HEK293 (cell line): Measurements from ENCODE around the gene ZFPL1.

Source experiments
- CTCF ChIA-PET: fragments of 350-600 bp; formaldehyde crosslinking; extraction: SDS; loops from one replicate; lab custom pipeline; 2021; ENCODE audit warnings: antibody characterized with exemption; lab: Yijun Ruan, JAX
- POLR2A ChIA-PET: fragments of 300-600 bp; formaldehyde crosslinking; extraction: SDS; loops from one replicate; lab custom pipeline; 2020; ENCODE audit warnings: antibody characterized with exemption, inconsistent platforms; lab: Yijun Ruan, JAX
- H3K27ac ChIP-seq: fragments of 200-500 bp; sonication (Bioruptor generic); 2 replicates; pipeline ENCODE4 v1.5.1; 2014; ENCODE audit warnings: low read depth, low read length, control low read depth, inconsistent platforms; ENCODE audit errors: extremely low read depth
- H3K36me3 ChIP-seq, 2 experiments: fragments of 200-500 bp in 1 of 2; sonication (Bioruptor generic) in 1 of 2; 1 replicate in 1 of 2; 2 replicates in 1 of 2; pipeline ENCODE4 v1.5.1; 2014 to 2017; ENCODE audit warnings: inconsistent platforms in 2 of 2, low read length in 2 of 2; ENCODE audit not compliant: control insufficient read depth in 2 of 2, insufficient read depth in 1 of 2
- H3K4me1 ChIP-seq: fragments of 200-500 bp; sonication (Bioruptor generic); 2 replicates; pipeline ENCODE4 v1.5.1; 2014; ENCODE audit warnings: mild to moderate bottlenecking, low read length, inconsistent platforms; ENCODE audit not compliant: control insufficient read depth, insufficient read depth
- H3K4me3 ChIP-seq: 2 replicates; pipeline ENCODE4 v1.5.1; 2011; ENCODE audit warnings: low read depth, mild to moderate bottlenecking, control low read depth, low read length, moderate library complexity
- H3K9me3 ChIP-seq: fragments of 200-500 bp; sonication (Bioruptor generic); 2 replicates; pipeline ENCODE4 v1.5.1; 2014; ENCODE audit warnings: low read depth, low read length, inconsistent platforms; ENCODE audit not compliant: control insufficient read depth, insufficient read depth
- FEZF1 ChIP-seq: fragments of 450-650 bp; formaldehyde crosslinking; IDR thresholded peaks from 2 replicates; pipeline ENCODE4 v1.5.1; 2016; ENCODE audit warnings: missing biosample characterization, missing genetic modification characterization
- KLF7 ChIP-seq: fragments of 450-650 bp; formaldehyde crosslinking; IDR thresholded peaks from 2 replicates; pipeline ENCODE4 v1.5.1; 2016; ENCODE audit warnings: missing biosample characterization, missing genetic modification characterization, borderline replicate concordance
- SP3 ChIP-seq: fragments of 450-650 bp; formaldehyde crosslinking; IDR thresholded peaks from 2 replicates; pipeline ENCODE4 v1.5.1; 2016; ENCODE audit warnings: missing biosample characterization, missing genetic modification characterization
- ZBTB10 ChIP-seq: fragments of 450-650 bp; formaldehyde crosslinking; IDR thresholded peaks from 2 replicates; pipeline ENCODE4 v1.5.1; 2016; ENCODE audit warnings: missing biosample characterization, missing genetic modification characterization
- ZBTB20 ChIP-seq: fragments of 450-650 bp; formaldehyde crosslinking; IDR thresholded peaks from 2 replicates; pipeline ENCODE4 v1.5.1; 2016; ENCODE audit warnings: missing biosample characterization, missing genetic modification characterization
- ZBTB21 ChIP-seq: fragments of 450-650 bp; formaldehyde crosslinking; IDR thresholded peaks from 2 replicates; pipeline ENCODE4 v1.5.1; 2017; ENCODE audit warnings: missing biosample characterization, missing genetic modification characterization
- ZFHX2 ChIP-seq: fragments of 450-650 bp; formaldehyde crosslinking; conservative IDR thresholded peaks from 2 replicates; pipeline ENCODE4 v1.5.1; 2016; ENCODE audit warnings: missing biosample characterization, missing genetic modification characterization
- ZNF324 ChIP-seq: fragments of 450-650 bp; formaldehyde crosslinking; IDR thresholded peaks from 2 replicates; pipeline ENCODE4 v1.5.1; 2016; ENCODE audit warnings: missing biosample characterization, missing genetic modification characterization
- ZNF350 ChIP-seq: fragments of 450-650 bp; formaldehyde crosslinking; IDR thresholded peaks from 2 replicates; pipeline ENCODE4 v1.5.0; 2017; ENCODE audit warnings: missing biosample characterization, mild to moderate bottlenecking, missing genetic modification characterization
- ZNF394 ChIP-seq: fragments of 450-650 bp; formaldehyde crosslinking; IDR thresholded peaks from 2 replicates; pipeline ENCODE4 v1.5.1; 2016; ENCODE audit warnings: missing biosample characterization, missing genetic modification characterization, mild to moderate bottlenecking, moderate library complexity, borderline replicate concordance
- ZNF48 ChIP-seq: fragments of 450-650 bp; formaldehyde crosslinking; IDR thresholded peaks from 2 replicates; pipeline ENCODE4 v1.5.1; 2016; ENCODE audit warnings: missing biosample characterization, missing genetic modification characterization
- ZNF571 ChIP-seq: fragments of 450-650 bp; formaldehyde crosslinking; IDR thresholded peaks from 2 replicates; pipeline ENCODE4 v1.5.0; 2017; ENCODE audit warnings: missing biosample characterization, missing genetic modification characterization
- ZNF626 ChIP-seq: fragments of 450-650 bp; sonication (Bioruptor Pico); formaldehyde crosslinking; IDR thresholded peaks from 2 replicates; pipeline ENCODE4 v1.5.1; 2018; ENCODE audit warnings: missing biosample characterization, missing genetic modification characterization, inconsistent platforms
- ZXDB ChIP-seq: fragments of 450-650 bp; formaldehyde crosslinking; IDR thresholded peaks from 2 replicates; pipeline ENCODE4 v1.5.1; 2016; ENCODE audit warnings: missing biosample characterization, missing genetic modification characterization
- TF ChIP-seq, protein P1 (sequence below): fragments of 450-650 bp; formaldehyde crosslinking; IDR thresholded peaks from 2 replicates; pipeline ENCODE4 v1.5.1; 2016; ENCODE audit warnings: missing biosample characterization, missing genetic modification characterization
- TF ChIP-seq, protein P2 (sequence below): fragments of 450-650 bp; formaldehyde crosslinking; IDR thresholded peaks from 2 replicates; pipeline ENCODE4 v1.5.1; 2016; ENCODE audit warnings: missing biosample characterization, missing genetic modification characterization
- TF ChIP-seq, protein P3 (sequence below): fragments of 450-650 bp; formaldehyde crosslinking; IDR thresholded peaks from 2 replicates; pipeline ENCODE4 v1.5.1; 2016; ENCODE audit warnings: missing biosample characterization, missing genetic modification characterization, low read depth
- TF ChIP-seq, protein P4 (sequence below): fragments of 450-650 bp; formaldehyde crosslinking; IDR thresholded peaks from 2 replicates; pipeline ENCODE4 v1.5.1; 2016; ENCODE audit warnings: missing biosample characterization, missing genetic modification characterization, low read depth
- TF ChIP-seq, protein P5 (sequence below): fragments of 450-650 bp; formaldehyde crosslinking; IDR thresholded peaks from 2 replicates; pipeline ENCODE4 v1.5.1; 2016; ENCODE audit warnings: missing biosample characterization, missing genetic modification characterization

ZFPL1 gene

DNA sequence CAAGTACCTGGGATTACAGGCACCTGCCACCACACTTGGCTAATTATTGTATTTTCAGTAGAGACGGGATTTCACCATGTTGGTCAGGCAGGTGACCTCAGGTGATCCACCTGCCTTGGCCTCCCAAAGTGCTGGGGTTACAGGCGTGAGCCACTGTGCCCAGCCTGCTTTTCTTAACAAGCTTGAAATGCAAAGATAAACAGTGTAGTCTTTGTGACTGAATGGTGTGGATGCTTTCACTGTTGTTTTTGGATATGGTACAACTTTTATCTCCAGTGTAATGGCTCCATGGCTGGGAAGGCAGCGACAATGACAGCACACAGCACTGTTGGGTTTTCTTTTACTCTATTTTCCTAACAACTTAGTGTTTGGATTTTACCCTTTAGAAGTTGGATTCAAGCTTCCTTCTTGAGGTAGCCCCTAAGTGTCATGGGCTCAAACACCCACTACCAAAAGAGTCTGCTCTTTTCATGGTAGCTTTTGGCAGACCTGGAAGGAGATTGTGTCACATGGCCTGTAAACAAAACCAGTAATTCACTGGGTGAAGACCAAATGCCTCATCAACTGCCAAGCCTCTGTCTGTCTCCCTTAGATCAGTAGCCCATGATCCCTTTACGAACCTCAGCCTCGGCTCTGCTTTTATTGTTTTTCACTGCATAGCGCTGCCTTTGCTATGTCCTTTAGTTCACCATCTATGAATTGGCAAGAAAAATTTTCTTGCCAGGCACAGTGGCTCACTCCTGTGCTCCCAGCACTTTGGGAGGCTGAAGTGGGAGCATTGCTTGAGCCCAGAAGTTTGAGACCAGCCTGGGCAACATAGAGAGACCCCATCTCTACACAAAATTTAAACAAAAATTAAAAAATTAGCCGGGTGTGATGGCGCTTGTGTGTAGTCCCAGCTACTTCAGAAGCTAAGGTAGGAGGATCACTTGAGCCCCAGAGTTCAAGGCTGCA lies 18.4 kb downstream of the ZFPL1 start:
- Histone ChIP-seq H3K36me3 (peaks cover 0 to 17% of the 10 kb centered on the region in 2 experiments; a peak in 2 of 3 replicates), H3K27ac (peak overlapping the region; percentile 61), H3K4me3 (no peak overlapping the region), H3K9me3 (no peaks in the 10 kb centered on the region), H3K4me1 (peaks cover 23% of the 10 kb centered on the region)
- CTCF ChIA-PET: interaction anchor here (0.6 to 8.8 kb wide), 5 partner anchors 10 to 119 kb away, joined by 3 to 110 read pairs (median 4); partner anchors contain the start of gene TM7SF2
- POLR2A ChIA-PET: interaction anchor here (0.7 to 4.1 kb wide), 7 partner anchors 10 to 160 kb away, joined by 3 to 12 read pairs (median 4); partner anchors contain the start of genes CDCA5, FAU, MRPL49 and POLA2
- TF ChIP-seq ZBTB21 (tag by site-specific recombination) (no peak), ZBTB20 (peak; percentile 48; the same call in 1 of the 2 replicates), FEZF1 (tag by site-specific recombination) (peak; percentile 85), SP3 (tag by site-specific recombination) (0 out of 2 replicates have a peak, but pooled peaks have one; percentile 13), ZNF350 (no peak), ZFHX2 (tag by site-specific recombination) (no peak), ZNF394 (tag by site-specific recombination) (no peak), ZNF571 (tag by site-specific recombination) (no peak), ZNF48 (tag by site-specific recombination) (no peak), ZNF324 (tag by site-specific recombination) (no peak), ZBTB10 (tag by site-specific recombination) (no peak), ZXDB (tag by site-specific recombination) (peak; percentile 73; the same call in 1 of the 2 replicates), KLF7 (tag by site-specific recombination) (no peak), ZNF626 (tag by site-specific recombination) (no peak)
- TF ChIP-seq, protein P1, sequence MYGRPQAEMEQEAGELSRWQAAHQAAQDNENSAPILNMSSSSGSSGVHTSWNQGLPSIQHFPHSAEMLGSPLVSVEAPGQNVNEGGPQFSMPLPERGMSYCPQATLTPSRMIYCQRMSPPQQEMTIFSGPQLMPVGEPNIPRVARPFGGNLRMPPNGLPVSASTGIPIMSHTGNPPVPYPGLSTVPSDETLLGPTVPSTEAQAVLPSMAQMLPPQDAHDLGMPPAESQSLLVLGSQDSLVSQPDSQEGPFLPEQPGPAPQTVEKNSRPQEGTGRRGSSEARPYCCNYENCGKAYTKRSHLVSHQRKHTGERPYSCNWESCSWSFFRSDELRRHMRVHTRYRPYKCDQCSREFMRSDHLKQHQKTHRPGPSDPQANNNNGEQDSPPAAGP (tag by site-specific recombination): peak; percentile 49
- TF ChIP-seq, protein P2, sequence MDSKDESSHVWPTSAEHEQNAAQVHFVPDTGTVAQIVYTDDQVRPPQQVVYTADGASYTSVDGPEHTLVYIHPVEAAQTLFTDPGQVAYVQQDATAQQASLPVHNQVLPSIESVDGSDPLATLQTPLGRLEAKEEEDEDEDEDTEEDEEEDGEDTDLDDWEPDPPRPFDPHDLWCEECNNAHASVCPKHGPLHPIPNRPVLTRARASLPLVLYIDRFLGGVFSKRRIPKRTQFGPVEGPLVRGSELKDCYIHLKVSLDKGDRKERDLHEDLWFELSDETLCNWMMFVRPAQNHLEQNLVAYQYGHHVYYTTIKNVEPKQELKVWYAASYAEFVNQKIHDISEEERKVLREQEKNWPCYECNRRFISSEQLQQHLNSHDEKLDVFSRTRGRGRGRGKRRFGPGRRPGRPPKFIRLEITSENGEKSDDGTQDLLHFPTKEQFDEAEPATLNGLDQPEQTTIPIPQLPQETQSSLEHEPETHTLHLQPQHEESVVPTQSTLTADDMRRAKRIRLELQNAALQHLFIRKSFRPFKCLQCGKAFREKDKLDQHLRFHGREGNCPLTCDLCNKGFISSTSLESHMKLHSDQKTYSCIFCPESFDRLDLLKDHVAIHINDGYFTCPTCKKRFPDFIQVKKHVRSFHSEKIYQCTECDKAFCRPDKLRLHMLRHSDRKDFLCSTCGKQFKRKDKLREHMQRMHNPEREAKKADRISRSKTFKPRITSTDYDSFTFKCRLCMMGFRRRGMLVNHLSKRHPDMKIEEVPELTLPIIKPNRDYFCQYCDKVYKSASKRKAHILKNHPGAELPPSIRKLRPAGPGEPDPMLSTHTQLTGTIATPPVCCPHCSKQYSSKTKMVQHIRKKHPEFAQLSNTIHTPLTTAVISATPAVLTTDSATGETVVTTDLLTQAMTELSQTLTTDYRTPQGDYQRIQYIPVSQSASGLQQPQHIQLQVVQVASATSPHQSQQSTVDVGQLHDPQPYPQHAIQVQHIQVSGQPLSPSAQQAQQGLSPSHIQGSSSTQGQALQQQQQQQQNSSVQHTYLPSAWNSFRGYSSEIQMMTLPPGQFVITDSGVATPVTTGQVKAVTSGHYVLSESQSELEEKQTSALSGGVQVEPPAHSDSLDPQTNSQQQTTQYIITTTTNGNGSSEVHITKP (tag by site-specific recombination): peak; percentile 46; the same call in 1 of the 2 replicates
- TF ChIP-seq, protein P3, sequence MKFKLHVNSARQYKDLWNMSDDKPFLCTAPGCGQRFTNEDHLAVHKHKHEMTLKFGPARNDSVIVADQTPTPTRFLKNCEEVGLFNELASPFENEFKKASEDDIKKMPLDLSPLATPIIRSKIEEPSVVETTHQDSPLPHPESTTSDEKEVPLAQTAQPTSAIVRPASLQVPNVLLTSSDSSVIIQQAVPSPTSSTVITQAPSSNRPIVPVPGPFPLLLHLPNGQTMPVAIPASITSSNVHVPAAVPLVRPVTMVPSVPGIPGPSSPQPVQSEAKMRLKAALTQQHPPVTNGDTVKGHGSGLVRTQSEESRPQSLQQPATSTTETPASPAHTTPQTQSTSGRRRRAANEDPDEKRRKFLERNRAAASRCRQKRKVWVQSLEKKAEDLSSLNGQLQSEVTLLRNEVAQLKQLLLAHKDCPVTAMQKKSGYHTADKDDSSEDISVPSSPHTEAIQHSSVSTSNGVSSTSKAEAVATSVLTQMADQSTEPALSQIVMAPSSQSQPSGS (tag by site-specific recombination): no peak
- TF ChIP-seq, protein P4, sequence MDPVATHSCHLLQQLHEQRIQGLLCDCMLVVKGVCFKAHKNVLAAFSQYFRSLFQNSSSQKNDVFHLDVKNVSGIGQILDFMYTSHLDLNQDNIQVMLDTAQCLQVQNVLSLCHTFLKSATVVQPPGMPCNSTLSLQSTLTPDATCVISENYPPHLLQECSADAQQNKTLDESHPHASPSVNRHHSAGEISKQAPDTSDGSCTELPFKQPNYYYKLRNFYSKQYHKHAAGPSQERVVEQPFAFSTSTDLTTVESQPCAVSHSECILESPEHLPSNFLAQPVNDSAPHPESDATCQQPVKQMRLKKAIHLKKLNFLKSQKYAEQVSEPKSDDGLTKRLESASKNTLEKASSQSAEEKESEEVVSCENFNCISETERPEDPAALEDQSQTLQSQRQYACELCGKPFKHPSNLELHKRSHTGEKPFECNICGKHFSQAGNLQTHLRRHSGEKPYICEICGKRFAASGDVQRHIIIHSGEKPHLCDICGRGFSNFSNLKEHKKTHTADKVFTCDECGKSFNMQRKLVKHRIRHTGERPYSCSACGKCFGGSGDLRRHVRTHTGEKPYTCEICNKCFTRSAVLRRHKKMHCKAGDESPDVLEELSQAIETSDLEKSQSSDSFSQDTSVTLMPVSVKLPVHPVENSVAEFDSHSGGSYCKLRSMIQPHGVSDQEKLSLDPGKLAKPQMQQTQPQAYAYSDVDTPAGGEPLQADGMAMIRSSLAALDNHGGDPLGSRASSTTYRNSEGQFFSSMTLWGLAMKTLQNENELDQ (tag by site-specific recombination): no peak
- TF ChIP-seq, protein P5, sequence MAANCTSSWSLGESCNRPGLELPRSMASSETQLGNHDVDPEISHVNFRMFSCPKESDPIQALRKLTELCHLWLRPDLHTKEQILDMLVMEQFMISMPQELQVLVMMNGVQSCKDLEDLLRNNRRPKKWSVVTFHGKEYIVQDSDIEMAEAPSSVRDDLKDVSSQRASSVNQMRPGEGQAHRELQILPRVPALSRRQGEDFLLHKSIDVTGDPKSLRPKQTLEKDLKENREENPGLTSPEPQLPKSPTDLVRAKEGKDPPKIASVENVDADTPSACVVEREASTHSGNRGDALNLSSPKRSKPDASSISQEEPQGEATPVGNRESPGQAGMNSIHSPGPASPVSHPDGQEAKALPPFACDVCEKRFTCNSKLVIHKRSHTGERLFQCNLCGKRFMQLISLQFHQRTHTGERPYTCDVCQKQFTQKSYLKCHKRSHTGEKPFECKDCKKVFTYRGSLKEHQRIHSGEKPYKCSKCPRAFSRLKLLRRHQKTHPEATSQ: no peak
